Germinal center (tissue), 1 donor: ENCODE data around the gene BCDIN3D.
"Not testable (repeated sequence)": the region's sequence is repeated elsewhere in the genome, so short reads cannot be mapped to it uniquely, and the experiment has no call there.

Source experiments
- DNase-seq: peaks from one replicate; pipeline ENCODE4 v3.0.0; 2012; ENCODE audit warnings: mixed read lengths, low spot score

Gene BCDIN3D

DNA sequence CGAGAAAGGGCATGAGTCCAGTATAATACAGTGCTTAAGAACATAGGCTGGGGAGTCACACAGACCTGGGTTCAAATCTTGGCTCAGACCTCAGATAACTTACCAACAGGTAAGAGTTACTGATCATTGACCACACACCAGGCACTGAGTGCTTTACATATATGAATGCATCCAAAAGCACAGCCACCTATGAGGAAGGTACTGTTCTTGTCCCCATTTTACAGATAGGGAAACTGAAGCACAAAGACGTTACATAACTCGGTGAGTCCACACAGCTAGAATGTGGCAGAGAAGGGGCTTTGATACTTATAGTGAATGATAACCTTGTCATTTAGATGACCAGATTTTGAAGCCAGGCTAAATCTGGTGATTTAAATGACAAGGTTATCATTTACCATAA is 33.2 kb upstream of the BCDIN3D start:
- no peak for DNase-seq

DNA sequence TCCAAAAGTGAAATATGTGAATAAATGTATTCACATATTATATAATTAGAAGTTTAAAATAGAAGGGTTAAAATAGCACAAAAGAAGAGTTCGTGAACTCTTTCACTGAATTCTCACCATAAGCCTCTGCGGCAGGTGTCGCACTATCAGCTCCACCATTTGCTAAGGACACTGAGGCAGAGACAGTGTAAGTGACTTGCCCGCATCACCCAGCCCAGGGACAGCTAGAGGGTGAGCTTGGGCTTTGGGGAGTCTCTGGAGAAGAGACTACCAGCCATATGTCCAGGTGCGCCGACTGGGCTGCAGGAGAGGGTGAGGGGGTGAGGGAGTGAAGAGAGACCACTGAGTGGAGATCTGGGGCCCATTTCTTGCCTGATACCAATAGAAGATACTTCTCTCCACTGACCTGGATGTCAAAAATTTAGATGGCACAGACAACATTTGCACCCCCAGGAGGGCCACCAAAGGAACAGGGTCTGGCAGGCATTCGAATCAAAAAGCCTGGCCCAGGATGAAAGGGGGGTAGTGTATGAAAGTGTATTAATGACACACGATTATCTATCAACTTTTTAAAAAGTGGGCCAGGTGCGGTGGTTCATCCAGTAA is 32.3 kb upstream of the BCDIN3D start:
- DNase-seq: no peak

DNA sequence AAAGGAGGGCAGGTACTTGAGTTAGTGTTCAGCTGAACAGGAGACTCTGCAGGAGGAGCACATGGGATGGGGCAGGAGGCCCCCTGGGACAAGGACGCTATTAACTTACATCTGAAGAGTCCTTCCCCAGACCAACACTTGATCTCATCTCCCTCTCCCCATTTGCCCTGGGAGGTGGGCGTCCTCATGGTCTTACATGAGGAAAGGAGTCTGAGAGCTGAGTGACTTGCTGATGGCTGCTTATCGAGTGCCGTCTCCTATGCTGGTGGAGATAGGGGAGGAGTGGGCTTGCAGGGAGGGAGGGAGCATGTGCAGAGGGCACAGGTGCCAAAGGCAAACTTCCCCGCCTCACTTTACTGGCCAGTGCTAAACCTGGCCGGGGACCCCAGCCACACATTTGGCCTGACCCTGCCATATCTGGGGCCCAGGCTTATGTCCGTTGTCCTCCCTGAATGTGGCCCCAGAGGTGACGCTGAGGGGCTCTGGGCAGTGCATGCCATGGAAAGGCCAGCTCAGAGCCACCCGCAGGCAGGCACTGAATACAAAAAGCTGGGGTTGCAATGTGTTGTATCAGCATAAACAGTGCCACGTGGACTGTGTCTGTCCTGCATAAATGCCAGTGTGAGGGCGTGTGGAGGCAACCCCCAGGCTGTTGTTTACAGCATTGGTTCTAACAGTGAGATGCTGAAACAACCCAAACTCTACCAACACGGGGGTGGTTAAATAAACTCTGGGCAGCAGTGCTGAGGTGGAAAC is 31.4 kb upstream of the BCDIN3D start:
- DNase-seq: no peak

DNA sequence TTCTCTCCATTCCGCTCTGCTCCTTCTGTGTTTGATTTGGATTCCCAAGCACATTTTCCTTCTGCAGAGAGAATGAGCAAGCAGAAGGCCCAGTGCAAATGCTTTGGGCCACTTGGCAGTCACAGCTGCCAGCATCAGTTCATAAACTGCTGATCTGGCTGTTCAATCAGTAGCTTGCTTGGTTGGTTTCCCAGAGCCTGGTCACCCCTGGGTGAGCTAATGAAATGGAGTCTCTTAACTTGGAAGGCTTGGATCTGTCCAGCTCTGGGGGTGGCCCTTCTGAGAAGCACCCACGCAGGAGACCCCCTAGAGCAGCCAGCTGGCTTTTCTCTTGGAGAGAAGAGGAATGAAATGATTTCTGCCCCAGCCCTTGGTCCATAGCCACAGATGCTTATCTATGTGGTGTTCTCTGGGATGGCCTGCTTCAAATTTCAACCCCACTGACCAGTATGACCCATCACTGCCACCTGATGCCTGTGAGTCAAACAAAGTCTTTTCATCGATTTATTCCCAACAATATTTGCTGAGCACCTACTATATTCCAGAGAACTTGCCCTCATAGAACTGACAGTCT is 30.5 kb upstream of the BCDIN3D start:
- DNase-seq: no peak

DNA sequence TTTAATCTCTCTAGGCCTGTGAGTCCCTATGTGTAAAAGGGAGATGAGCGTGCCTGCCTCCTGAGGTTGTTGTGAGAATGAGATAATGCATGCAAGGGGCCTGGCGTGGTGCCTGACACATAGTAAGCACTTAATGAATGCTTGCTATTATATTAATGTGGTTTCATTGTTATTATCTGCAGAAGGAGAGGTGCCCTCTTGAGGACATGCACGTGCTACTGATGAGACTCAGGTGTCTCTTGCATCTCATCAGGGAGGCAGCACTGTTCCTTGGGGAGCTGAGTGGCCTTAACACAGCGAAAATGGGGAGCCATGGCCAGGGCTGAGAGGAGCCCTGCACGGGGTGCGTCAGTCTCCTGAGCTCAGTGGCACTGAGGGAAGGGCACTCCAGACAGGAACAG is 29.9 kb upstream of the BCDIN3D start:
- no peak for DNase-seq

DNA sequence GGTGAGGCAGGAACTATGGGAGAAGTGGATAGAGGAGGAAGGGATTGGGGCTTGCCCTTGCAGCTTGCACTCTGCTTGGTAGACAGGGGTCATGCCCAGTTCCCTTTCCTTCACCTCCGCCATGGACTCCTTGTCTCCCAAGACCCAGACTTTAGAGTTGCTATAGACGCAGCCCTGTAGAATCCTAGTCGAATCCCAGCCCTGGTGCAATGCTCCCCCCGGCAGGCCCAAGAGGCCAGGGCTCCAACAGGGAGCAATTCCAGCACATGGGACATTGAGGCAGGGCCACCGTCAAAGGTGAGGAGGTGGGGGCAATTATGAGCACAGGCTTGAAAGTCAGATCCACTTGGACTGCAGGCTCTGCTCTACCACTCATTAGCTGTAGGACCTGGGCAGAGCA is 29.5 kb upstream of the BCDIN3D start:
- DNase-seq: no peak

DNA sequence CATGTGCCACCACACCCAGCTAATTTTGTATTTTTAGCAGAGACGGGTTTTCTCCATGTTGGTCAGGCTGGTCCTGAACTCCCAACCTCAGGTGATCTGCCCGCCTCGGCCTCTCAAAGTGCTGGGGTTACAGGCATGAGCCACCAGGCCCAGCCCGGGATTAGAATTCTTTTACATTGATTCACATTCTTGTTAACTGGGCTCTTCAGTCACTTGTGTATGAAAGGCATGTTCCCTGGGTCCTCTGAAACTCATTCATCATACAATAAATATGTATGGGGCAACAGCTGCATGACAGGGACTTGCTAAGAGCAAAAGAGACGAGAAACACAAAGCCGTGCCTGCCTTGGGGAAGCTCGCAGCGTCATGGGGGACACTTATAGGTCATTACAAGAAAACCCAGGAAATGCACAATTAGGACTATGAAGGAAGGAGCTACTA is 28.9 kb upstream of the BCDIN3D start:
- not testable (repeated sequence) for DNase-seq

DNA sequence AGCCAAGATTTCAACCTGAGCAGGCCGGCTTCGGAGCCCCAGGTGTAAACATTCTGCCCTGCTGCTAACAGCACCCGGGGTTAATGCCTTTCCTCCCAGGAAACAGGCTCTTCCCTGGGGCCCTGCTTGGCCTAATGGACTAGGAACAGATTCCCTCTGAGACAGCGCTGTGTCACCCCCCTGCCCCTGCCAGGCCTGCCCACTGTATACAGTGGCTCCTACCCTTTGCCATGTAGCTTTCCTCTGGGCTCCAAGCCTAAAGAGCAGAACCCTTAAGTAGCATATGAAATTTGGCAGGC is 28.3 kb upstream of the BCDIN3D start:
- DNase-seq: no peak

DNA sequence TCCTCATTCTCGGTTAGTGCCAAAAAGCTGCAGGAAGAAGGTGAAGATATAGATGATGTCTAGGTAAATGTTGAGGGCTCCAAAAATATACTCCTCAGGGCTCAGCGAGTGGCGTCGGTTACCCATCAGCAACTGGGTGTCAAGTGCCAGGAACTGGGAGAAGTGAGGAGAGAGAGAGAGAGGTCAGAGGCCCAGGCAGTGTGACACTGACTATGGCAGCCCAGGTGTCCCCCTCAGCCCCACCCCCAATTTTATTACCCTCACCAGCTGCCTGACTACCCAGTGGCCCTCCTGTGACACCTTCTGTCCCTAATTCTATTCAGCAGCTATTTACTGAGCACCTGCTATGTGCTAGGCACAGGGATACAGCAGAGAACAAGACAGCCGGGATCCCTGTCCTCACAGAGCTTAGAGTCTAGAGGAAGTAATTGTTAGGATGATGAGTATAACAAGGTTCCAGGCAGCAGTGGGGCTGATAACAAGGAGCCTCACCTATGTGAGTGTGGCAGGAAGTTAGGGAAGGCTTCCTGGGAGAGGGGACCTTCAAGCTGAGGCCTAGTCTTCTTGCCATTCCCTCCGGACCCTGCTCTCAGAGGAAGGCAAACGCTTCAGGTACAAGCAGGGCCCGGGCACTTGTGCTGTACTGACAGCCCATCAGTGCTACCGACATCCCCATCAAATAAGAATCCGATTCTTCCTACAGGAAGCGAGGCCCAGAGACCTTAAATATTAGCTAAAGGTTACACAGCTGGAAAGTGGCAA is 27.8 kb upstream of the BCDIN3D start:
- DNase-seq: no peak

DNA sequence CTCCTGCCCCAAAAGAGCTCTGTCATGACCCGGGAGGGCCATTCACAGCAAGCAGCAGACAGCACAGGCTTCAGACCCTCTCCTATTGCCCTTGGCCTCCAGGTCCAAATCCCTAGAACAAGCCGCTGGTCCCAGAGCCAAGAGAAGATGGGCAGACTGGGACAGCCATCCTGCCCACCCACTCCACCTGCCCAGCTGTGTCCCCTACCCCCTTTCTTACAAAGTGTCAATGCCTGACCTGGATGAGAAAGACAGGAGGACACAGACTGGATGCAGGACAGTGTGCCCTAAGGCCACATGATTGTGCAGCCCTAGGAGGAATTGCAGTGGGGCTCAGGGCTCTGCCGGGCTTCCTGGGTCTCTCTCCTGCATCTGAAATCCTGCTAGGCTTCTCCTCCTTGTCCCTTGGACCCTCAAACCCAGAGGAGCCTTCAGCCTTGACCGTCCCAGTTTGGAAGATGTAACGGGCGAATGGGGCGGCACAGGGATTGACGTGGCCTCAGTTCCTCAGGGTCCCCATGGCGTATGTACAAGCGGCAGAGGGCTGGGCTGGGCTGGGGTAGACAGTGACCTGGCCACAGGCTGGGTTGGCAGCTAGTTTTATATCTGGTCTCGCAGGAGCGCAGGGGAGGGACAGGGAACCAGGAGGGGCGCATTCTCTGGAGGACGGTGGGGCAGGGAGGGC is 27.1 kb upstream of the BCDIN3D start:
- no peak for DNase-seq

DNA sequence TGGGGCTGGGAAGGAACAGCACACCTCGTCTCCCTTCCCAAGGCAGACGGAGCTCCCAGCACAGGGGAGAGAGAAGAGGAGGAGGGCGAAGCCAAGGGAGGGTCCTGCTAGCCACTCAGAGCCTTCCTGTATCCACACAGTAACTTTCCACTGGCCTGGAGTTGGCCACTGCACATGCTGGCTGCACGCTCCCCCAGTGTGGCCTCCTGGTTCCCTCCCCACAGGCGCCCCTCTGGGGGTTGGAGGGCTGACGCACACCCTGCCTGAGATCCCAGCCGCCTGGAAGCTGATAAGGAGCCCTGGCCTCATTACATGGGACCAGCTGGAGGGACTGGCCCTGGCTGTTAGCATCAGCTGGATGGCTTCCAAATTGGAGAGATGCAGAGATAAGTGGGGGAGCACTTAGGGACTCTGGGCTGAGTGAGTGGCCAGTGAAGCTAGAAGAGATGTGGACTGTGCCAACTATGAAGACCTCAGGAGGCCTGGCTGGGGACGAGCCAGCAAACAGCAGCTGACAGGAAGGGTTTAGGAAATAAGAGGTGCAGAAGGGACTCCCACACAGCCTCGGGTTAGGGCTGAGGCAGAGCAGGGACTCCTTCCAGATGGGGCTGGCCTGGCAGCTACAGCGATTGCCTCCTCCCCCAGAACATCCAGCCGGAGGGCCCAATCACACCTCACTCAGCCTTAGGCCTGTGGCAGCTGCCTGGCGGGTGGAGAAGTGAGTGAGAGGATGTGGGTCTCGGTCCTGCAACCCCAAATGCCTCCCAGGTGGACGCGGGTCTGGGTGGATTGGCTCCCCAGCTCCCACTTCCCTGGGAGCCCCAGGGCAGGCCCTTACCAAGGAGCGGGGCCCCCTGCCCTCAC is 26.3 kb upstream of the BCDIN3D start:
- DNase-seq: no peak

DNA sequence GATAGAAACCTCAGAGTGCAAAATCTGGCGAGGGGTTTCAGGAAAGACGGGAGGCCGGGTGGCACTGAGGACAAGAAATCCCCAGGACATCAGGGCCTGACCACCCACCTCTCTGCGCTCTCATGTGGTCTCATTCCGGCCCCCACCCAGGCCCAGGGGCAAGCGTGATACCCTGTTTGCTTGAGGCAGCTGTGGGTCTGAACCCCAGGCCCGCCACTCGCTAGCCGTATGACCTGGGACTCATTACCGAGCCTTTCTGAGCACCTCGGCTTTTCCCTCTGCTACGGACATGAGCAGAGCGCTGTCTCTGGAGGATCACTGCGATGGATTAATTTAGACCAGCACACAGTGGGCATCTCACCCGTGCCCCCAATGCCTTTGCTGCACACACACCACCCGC is 25.5 kb upstream of the BCDIN3D start:
- DNase-seq: no peak

DNA sequence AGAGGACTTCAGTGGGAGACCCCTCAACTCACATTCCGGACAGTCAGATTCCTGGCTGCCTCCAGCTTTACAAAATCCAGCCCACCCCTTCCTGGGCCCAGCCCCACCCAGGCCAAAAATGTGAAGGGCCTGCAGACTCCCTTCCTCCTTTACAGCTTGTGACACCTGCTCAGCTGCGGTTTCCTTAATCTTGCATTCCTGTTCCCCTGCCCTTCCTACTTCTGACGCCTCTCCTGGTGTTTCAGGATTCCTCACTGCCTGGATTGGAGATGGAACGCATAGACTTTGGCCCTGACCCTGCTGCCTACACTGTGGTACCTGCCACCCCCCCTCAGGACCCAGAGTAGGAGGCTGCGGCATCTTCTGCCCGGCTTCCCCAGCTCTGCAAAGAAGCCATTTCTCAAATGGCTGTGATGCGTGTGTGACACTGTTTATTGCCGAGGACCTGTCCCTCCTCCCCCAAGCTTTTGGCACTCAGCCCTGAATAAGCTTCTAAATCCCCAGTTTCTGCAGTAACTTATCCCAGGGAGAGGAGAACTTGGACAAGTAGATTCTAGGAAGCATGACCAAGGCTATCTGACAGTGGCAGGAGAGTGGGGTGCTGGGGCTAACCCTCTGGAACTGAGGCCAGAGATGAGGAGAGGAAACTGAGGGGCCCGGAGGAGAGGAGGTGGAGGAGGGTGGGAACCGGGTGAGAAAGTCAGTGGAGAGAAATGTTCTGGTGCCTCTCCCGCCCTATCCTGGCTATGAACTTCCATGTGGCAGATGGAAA is 24.9 kb upstream of the BCDIN3D start:
- DNase-seq: no peak

DNA sequence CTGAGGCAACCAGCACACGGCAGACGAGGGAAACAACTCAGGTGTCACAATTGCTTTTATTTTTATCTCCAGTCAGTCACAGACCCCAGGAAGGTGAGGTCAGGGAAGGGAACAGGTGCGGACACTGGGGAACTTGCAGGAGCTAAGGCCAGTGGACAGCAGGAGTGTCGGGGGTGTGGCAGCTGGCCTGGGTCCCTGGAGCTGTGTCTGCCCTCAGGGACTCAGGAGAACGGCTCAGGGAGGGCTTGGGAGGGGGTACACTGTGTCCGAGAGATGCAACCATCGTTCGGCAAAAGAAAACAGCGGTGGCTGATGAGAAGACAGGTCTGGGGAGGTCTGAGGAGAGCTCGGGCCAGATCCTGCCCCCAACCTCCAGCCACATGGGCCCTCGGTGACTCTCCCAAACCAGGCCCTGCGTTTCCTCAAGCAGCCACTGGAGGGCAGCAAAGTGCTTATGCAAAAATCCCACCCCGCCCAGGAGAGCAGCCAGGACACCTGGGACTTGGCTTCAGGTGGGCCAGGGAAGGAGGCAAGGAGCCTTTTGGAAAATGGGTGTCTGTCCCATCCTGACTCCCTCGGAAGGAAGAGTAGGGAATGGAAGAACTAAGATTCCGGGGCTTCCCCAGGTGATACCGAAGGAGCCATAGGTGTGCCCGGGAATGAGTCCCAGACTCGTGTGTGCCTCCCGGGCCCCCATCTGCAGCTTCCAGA is 24.1 kb upstream of the BCDIN3D start:
- DNase-seq: peak; percentile 89

DNA sequence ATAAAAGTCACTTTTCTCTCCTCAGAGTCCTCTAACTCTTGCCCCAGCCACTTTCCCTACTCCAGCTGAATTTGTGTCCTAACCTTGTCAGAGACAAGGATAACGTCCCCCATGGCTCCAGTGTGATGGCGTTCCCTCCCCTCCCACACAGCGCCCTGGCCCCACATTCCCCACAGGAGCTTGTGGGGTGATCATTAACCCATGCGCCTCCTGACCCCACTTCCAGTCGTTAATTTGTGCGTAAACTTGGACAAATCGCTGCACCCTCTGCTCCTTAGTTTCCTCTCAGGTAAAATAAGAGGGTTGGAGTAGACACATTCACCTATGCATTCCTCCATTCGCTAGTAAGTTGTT is 22.9 kb upstream of the BCDIN3D start:
- DNase-seq: no peak

DNA sequence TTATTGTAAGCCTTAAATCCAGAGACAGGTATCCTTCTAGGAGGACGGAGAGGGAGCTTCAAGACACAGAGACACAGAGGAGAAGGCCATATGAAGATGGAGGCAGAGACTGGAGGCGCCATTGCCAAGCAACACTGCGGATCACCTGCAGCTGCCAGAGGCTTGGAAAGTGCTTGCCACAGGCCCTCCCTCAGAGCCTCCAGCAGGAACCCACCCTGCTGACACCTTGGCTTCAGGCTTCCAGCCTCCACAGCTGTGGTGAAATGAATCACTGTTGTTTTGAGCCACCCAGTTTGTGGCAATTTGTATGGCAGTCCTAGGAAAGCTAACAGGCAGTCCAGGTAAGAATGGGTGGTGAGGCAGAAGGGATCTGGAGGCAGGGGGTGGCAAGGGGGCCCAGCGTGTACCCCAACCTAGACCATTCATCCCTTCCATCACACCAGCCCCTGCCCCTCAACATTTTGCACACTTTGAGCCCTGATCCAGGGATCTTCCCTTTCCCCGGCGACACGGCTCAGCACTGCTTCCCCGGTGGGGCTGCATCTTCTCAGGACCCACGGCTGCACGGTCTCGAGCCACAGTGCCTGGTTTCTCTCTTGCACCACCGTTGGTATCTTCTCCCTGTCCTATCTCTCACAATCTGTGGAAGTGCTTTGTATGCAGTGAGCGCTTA is 22.3 kb upstream of the BCDIN3D start:
- no peak for DNase-seq

DNA sequence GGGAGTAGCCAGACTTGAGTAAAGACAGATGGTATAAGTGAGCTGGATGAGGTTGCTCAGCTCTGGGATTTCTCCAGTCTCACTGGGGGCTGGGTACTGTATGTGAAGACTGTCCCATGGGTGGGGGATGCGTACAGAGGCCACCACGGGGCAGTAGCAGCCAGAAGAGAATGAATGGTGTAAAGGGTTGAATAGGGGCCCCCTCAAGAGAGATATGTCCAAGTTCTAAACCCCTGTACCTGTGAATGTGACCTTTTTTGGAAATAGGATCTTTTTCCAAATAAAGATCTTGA is 21.8 kb upstream of the BCDIN3D start:
- DNase-seq: no peak

DNA sequence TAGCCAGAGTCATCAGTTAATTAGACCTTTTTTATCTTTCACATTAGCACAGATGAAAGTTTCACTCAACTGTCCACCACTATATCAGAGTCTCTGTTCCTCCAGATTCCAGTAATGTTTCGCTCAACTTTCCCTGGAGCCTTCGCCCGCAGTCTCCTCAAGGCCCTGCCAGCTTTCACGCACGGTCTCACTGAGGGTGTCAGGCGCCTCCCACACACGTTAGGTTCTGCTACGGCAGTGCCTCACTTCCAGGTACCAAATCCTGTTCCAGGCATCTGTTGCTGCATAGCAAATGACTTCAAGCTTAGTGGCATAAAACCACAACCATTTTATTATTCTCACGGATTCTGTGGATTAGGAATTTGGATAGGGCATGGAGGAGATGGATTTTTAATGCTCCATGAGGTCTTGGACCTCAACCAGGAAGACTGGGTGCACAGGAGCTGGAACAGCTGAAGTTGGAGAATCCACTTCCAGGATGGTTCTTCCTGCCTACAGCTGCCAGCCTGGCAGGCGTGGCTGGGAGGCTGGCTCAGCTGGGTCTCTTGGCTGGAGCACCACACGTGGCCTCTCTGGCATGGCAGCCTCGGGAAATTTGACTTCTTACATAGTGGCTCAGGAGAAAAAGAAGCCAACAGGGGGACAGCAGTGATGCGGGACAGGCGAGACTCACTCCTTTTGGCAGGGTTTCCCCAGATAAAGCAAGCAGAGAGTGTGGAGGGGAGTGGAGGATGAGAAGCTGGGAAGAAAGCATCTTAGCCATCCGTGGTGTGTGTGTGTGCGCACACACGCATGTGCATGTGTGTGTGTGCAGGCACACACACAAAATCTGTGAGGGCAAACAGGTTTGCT is 21.3 kb upstream of the BCDIN3D start:
- no peak for DNase-seq

DNA sequence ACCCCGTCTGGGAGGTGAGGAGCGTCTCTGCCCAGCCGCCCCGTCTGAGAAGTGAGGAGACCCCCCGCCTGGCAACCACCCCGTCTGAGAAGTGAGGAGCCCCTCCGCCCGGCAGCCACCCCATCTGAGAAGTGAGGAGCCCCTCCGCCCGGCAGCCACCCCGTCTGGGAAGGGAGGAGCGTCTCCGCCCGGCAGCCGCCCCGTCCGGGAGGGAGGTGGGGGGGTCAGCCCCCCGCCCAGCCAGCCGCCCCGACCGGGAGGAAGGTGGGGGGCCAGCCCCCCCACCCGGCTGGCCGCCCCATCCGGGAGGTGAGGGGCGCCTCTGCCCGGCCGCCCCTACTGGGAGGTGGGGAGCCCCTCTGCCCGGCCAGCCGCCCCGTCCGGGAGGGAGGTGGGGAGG is 18.0 kb upstream of the BCDIN3D start:
- not testable (repeated sequence) for DNase-seq
